HG03175 (cell line): ENCODE measurements around the gene TUBG1.
"Not testable (repeated sequence)": the region's sequence is repeated elsewhere in the genome, so short reads cannot be mapped to it uniquely, and the experiment has no call there.

Source experiments
- ATAC-seq: cut with Tn5 transposase; IDR thresholded peaks from one replicate; pipeline ENCODE4 v1.9.1; 2021; ENCODE audit warnings: mild to moderate bottlenecking, moderate library complexity; ENCODE audit not compliant: unreplicated experiment

Gene TUBG1

GRCh38 chr17:42578282-42578869 is 31.1 kb upstream of the TUBG1 start:
- ATAC-seq: peak; percentile 53

GRCh38 chr17:42579794-42580551 is 29.5 kb upstream of the TUBG1 start:
- no peak for ATAC-seq

- ATAC-seq: no peak
These were observed 27.7 kb upstream of the TUBG1 start for GRCh38 chr17:42581744-42582270.

GRCh38 chr17:42584880-42585279 is 24.6 kb upstream of the TUBG1 start:
- ATAC-seq: no peak

GRCh38 chr17:42585353-42585752 is 24.1 kb upstream of the TUBG1 start:
- no peak for ATAC-seq

- ATAC-seq: no peak
These were observed 22.8 kb upstream of the TUBG1 start for GRCh38 chr17:42586514-42587230.

GRCh38 chr17:42590886-42591285 is 18.6 kb upstream of the TUBG1 start:
- no peak for ATAC-seq

GRCh38 chr17:42591411-42591810 is 18.1 kb upstream of the TUBG1 start:
- no peak for ATAC-seq

GRCh38 chr17:42596386-42596785 is 13.1 kb upstream of the TUBG1 start:
- ATAC-seq: no peak

GRCh38 chr17:42598905-42599304 is 10.6 kb upstream of the TUBG1 start:
- ATAC-seq: no peak

- ATAC-seq: no peak
These were observed 6.2 kb upstream of the TUBG1 start for GRCh38 chr17:42603318-42603717.

GRCh38 chr17:42607769-42608168 is 1.7 kb upstream of the TUBG1 start:
- no peak for ATAC-seq

GRCh38 chr17:42608305-42609181 is 940 bp upstream of the TUBG1 start:
- peak; percentile 36 for ATAC-seq

- not testable (repeated sequence) for ATAC-seq
These were observed 625 bp downstream of the TUBG1 start for GRCh38 chr17:42609814-42610801.

- no peak for ATAC-seq
These were observed 2.5 kb downstream of the TUBG1 start for GRCh38 chr17:42612013-42612412.

- ATAC-seq: no peak
These were observed 4.3 kb downstream of the TUBG1 start for GRCh38 chr17:42613699-42614295.

- ATAC-seq: peak; percentile 18
These were observed 8.5 kb downstream of the TUBG1 start for GRCh38 chr17:42617956-42618431.

GRCh38 chr17:42618442-42619150 is 9.1 kb downstream of the TUBG1 start:
- ATAC-seq: peak; percentile 73
